Nephron (organoid): ENCODE measurements around the gene STX11.
"Not testable (repeated sequence)": the region's sequence is repeated elsewhere in the genome, so short reads cannot be mapped to it uniquely, and the experiment has no call there.

Experiments
- H3K27ac Mint-ChIP-seq, 3 experiments: 2 replicates each; pipeline ENCODE4 v1.8.0; 2020; ENCODE audit warnings: mixed read lengths in 3 of 3, mild to moderate bottlenecking in 2 of 3, moderate library complexity in 1 of 3
- H3K27me3 Mint-ChIP-seq: 2 replicates; pipeline ENCODE4 v1.8.0; 2021; ENCODE audit warnings: low read depth, mild to moderate bottlenecking, moderate library complexity, mixed read lengths
- H3K36me3 Mint-ChIP-seq: 2 replicates; pipeline ENCODE4 v1.8.0; 2020; ENCODE audit warnings: low read depth, mixed read lengths
- H3K4me1 Mint-ChIP-seq: 2 replicates; pipeline ENCODE4 v1.8.0; 2020; ENCODE audit warnings: mixed read lengths
- H3K4me3 Mint-ChIP-seq, 3 experiments: 2 replicates each; pipeline ENCODE4 v1.8.0; 2020; ENCODE audit warnings: mild to moderate bottlenecking in 3 of 3, mixed read lengths in 3 of 3, moderate library complexity in 2 of 3
- H3K9me3 Mint-ChIP-seq: 2 replicates; pipeline ENCODE4 v1.8.0; 2020; ENCODE audit warnings: mixed read lengths
- CTCF ChIP-seq, 3 experiments: fragments of 200-600 bp; sonication (generic); IDR thresholded peaks; one replicate each; pipeline ENCODE4 v1.5.0; 2021; ENCODE audit warnings: antibody characterized with exemption in 3 of 3; ENCODE audit not compliant: unreplicated experiment in 3 of 3

Gene STX11

GRCh38 chr6:144123836-144124235, 26.5 kb upstream of the STX11 start:
- no peak for TF ChIP-seq CTCF (IDR thresholded peaks at IDR 0.05; ENCODE audit: unreplicated experiment in 3 of 3)
- Mint-ChIP-seq H3K4me3 (no peak overlapping the region), H3K4me1 (no peaks in the 10 kb centered on the region), H3K36me3 (no peaks in the 10 kb centered on the region), H3K27ac (no peak overlapping the region), H3K27me3 (peaks cover 7% of the 10 kb centered on the region), H3K9me3 (peaks cover 5% of the 10 kb centered on the region)

- Mint-ChIP-seq H3K4me3 (no peak overlapping the region), H3K4me1 (no peaks in the 10 kb centered on the region), H3K27ac (no peak overlapping the region), H3K27me3 (peaks cover 3% of the 10 kb centered on the region), H3K36me3 (no peaks in the 10 kb centered on the region), H3K9me3 (peaks cover 2% of the 10 kb centered on the region)
- TF ChIP-seq CTCF (IDR thresholded peaks at IDR 0.05; ENCODE audit: unreplicated experiment in 3 of 3): no peak
These were observed 23.2 kb upstream of the STX11 start for GRCh38 chr6:144127097-144127496.

GRCh38 chr6:144129469-144129868, 20.8 kb upstream of the STX11 start:
- Mint-ChIP-seq H3K27me3 (peaks cover 3% of the 10 kb centered on the region), H3K4me1 (no peaks in the 10 kb centered on the region), H3K27ac (no peak overlapping the region), H3K36me3 (no peaks in the 10 kb centered on the region), H3K9me3 (no peaks in the 10 kb centered on the region), H3K4me3 (no peak overlapping the region)
- TF ChIP-seq CTCF (IDR thresholded peaks at IDR 0.05; ENCODE audit: unreplicated experiment in 3 of 3): no peak

- H3K36me3 Mint-ChIP-seq: no peaks in the 10 kb centered on the region
These were observed 19.0 kb upstream of the STX11 start for GRCh38 chr6:144131248-144131709.

GRCh38 chr6:144132167-144132690, 18.1 kb upstream of the STX11 start:
- H3K9me3 Mint-ChIP-seq, H3K27ac Mint-ChIP-seq, H3K27me3 Mint-ChIP-seq, H3K4me1 Mint-ChIP-seq, H3K4me3 Mint-ChIP-seq, H3K36me3 Mint-ChIP-seq: not testable (repeated sequence)

More at GRCh38 chr6:144131248-144131709, 19.0 kb upstream of the STX11 start:
- TF ChIP-seq CTCF (IDR thresholded peaks at IDR 0.05; ENCODE audit: unreplicated experiment in 3 of 3): no peak
- Mint-ChIP-seq H3K27ac (no peak overlapping the region), H3K9me3 (no peaks in the 10 kb centered on the region), H3K27me3 (no peaks in the 10 kb centered on the region), H3K4me3 (no peak overlapping the region), H3K4me1 (no peaks in the 10 kb centered on the region)

- no peak overlapping the region for H3K4me3 Mint-ChIP-seq
- no peaks in the 10 kb centered on the region for H3K36me3 Mint-ChIP-seq
These were observed 17.0 kb upstream of the STX11 start for GRCh38 chr6:144133225-144133821.

More at GRCh38 chr6:144133225-144133821, 17.0 kb upstream of the STX11 start:
- Mint-ChIP-seq H3K27me3 (peaks cover 7% of the 10 kb centered on the region), H3K9me3 (no peaks in the 10 kb centered on the region), H3K4me1 (no peaks in the 10 kb centered on the region), H3K27ac (no peak overlapping the region)
- no peak for TF ChIP-seq CTCF (IDR thresholded peaks at IDR 0.05; ENCODE audit: unreplicated experiment in 3 of 3)
